Mesothelial cell of epicardium (in vitro differentiated cells): ENCODE measurements around the gene VSIG10. TPM values are rescaled to one million over a fixed set of nuclear protein-coding genes. Genes with fewer than 3 reads are reported as not detected.
"Not testable (repeated sequence)": the region's sequence is repeated elsewhere in the genome, so short reads cannot be mapped to it uniquely, and the experiment has no call there.

Source experiments
- DNase-seq, 2 experiments: peaks; one replicate each; pipeline ENCODE4 v3.0.0; 2021; ENCODE audit warnings: low spot score in 2 of 2; ENCODE audit not compliant: unreplicated experiment in 2 of 2
- H3K27ac Mint-ChIP-seq: 2 replicates; pipeline ENCODE4 v1.8.0; 2021; ENCODE audit warnings: mixed read lengths
- H3K27me3 Mint-ChIP-seq: 2 replicates; pipeline ENCODE4 v1.8.0; 2021; ENCODE audit warnings: low read depth, mixed read lengths
- H3K36me3 Mint-ChIP-seq: 2 replicates; pipeline ENCODE4 v1.8.0; 2021; ENCODE audit warnings: mixed read lengths
- H3K4me1 Mint-ChIP-seq: 2 replicates; pipeline ENCODE4 v1.8.0; 2021; ENCODE audit warnings: mixed read lengths
- H3K4me3 Mint-ChIP-seq: 2 replicates; pipeline ENCODE4 v1.8.0; 2021; ENCODE audit warnings: mild to moderate bottlenecking, moderate library complexity, mixed read lengths
- H3K9me3 Mint-ChIP-seq: 2 replicates; pipeline ENCODE4 v1.8.0; 2021; ENCODE audit warnings: mixed read lengths
- CTCF ChIP-seq: fragments of 200-600 bp; sonication (generic); IDR thresholded peaks from one replicate; pipeline ENCODE4 v1.5.0; 2021; ENCODE audit warnings: antibody characterized with exemption; ENCODE audit not compliant: unreplicated experiment
- total RNA-seq: library from RNA; stranded (reverse); gene quantifications from 3 replicates; pipeline ENCODE4 v1.2.1, GENCODE V29; 2021

The VSIG10 gene
- total RNA-seq, 1 donor from 2014 or later: 22.0 TPM

GRCh38 chr12:118022728-118023109, 81.1 kb downstream of the VSIG10 start:
- peaks cover 4% of the 10 kb centered on the region for H3K4me1 Mint-ChIP-seq
- peaks cover 31% of the 10 kb centered on the region for H3K36me3 Mint-ChIP-seq
- H3K4me3 Mint-ChIP-seq: no peak overlapping the region

GRCh38 chr12:118022097-118022727, 81.6 kb downstream of the VSIG10 start:
- not testable (repeated sequence) for DNase-seq, H3K27ac Mint-ChIP-seq, H3K4me3 Mint-ChIP-seq, H3K4me1 Mint-ChIP-seq, H3K9me3 Mint-ChIP-seq, H3K27me3 Mint-ChIP-seq
- H3K36me3 Mint-ChIP-seq: peaks cover 31% of the 10 kb centered on the region

More at GRCh38 chr12:118022728-118023109, 81.1 kb downstream of the VSIG10 start:
- H3K27me3 Mint-ChIP-seq: no peaks in the 10 kb centered on the region
- H3K9me3 Mint-ChIP-seq: no peaks in the 10 kb centered on the region
- no peak overlapping the region for H3K27ac Mint-ChIP-seq
- TF ChIP-seq CTCF: no peak
- DNase-seq: no peak

GRCh38 chr12:118020036-118020435, 83.8 kb downstream of the VSIG10 start:
- no peak overlapping the region for H3K27ac Mint-ChIP-seq
- peaks cover 12% of the 10 kb centered on the region for H3K4me1 Mint-ChIP-seq
- no peaks in the 10 kb centered on the region for H3K27me3 Mint-ChIP-seq
- no peak for DNase-seq
- peaks cover 20% of the 10 kb centered on the region for H3K36me3 Mint-ChIP-seq
- no peak overlapping the region for H3K4me3 Mint-ChIP-seq
- TF ChIP-seq CTCF: no peak
- no peaks in the 10 kb centered on the region for H3K9me3 Mint-ChIP-seq

GRCh38 chr12:118017926-118018325, 85.9 kb downstream of the VSIG10 start:
- Mint-ChIP-seq H3K36me3 (peaks cover 12% of the 10 kb centered on the region), H3K27ac (no peak overlapping the region), H3K4me3 (peak overlapping the region; percentile 90), H3K4me1 (peaks cover 12% of the 10 kb centered on the region), H3K9me3 (no peaks in the 10 kb centered on the region), H3K27me3 (no peaks in the 10 kb centered on the region)
- TF ChIP-seq CTCF: no peak
- no peak for DNase-seq

- Mint-ChIP-seq H3K9me3 (no peaks in the 10 kb centered on the region), H3K27ac (peak within 1 kb of the TSS; percentile 69), H3K27me3 (no peaks in the 10 kb centered on the region), H3K36me3 (peaks cover 5% of the 10 kb centered on the region), H3K4me3 (peak within 1 kb of the TSS; percentile 90), H3K4me1 (peaks cover 12% of the 10 kb centered on the region)
- no peak for TF ChIP-seq CTCF
- DNase-seq: peak; percentile 97 to 98
These were observed 87.2 kb downstream of the VSIG10 start, which contains the start of gene RFC5 for GRCh38 chr12:118016424-118017264. RFC5 (plus strand) TSS chr12:118016703; CDS start chr12:118016828, 125 bp downstream.

- Mint-ChIP-seq H3K27ac (peak overlapping the region; percentile 69), H3K9me3 (no peaks in the 10 kb centered on the region), H3K36me3 (peaks cover 4% of the 10 kb centered on the region), H3K4me3 (peak overlapping the region; percentile 90), H3K27me3 (no peaks in the 10 kb centered on the region), H3K4me1 (peaks cover 12% of the 10 kb centered on the region)
- no peak for DNase-seq
- TF ChIP-seq CTCF: no peak
These were observed 87.9 kb downstream of the VSIG10 start for GRCh38 chr12:118015944-118016343.
